Measurements from ENCODE around the gene PRF1. TPM values are rescaled to one million over a fixed set of nuclear protein-coding genes. Genes with fewer than 3 reads are reported as not detected.

The PRF1 gene
- polyA plus RNA-seq, 1 donor (not counting 4 experiments of a cell fraction or from before 2014, with no cell fraction given): not detected

- FAIRE-seq: no peak
These were observed 33.6 kb downstream of the PRF1 start for GRCh38 chr10:70568781-70569495.

GRCh38 chr10:70568113-70568512 is 34.4 kb downstream of the PRF1 start:
- Histone ChIP-seq H3K27ac (ENCODE audit: control insufficient read depth, insufficient read depth, low read length) (no peak overlapping the region), H3K36me3 (ENCODE audit: control insufficient read depth in 2 of 2, extremely low read depth in 1 of 2, insufficient read depth in 2 of 2, low read length in 2 of 2) (no peaks in the 10 kb centered on the region), H3K27me3 (ENCODE audit: control insufficient read depth, extremely low read depth, insufficient read depth, low read length) (peaks cover 4% of the 10 kb centered on the region), H3K9me1 (ENCODE audit: control insufficient read depth, extremely low read depth, insufficient read depth, low read length) (no peaks in the 10 kb centered on the region), H3K79me2 (ENCODE audit: control insufficient read depth, insufficient read depth, low read length) (no peaks in the 10 kb centered on the region), H3K9me3 (ENCODE audit: control insufficient read depth, low read depth, low read length) (no peaks in the 10 kb centered on the region), H3K4me3 (ENCODE audit: control insufficient read depth in 2 of 3, extremely low read depth in 1 of 3, insufficient read depth in 2 of 3, low read depth in 1 of 3, low read length in 3 of 3) (no peak overlapping the region), H3K4me1 (ENCODE audit: control insufficient read depth, extremely low read depth, insufficient read depth, low read length) (peaks cover under 1% of the 10 kb centered on the region), H4K20me1 (ENCODE audit: control insufficient read depth, extremely low read depth, insufficient read depth, low read length) (no peaks in the 10 kb centered on the region), H3K4me2 (ENCODE audit: control insufficient read depth, extremely low read depth, insufficient read depth, low read depth, low read length) (no peak overlapping the region), H3K9ac (ENCODE audit: control insufficient read depth, extremely low read depth, insufficient read depth, low read length) (no peak overlapping the region), H2AFZ (ENCODE audit: control insufficient read depth, low read length) (no peak overlapping the region)
- DNase-seq (ENCODE audit: low read depth, low spot score) (no peak), FAIRE-seq (no peak)
- dilution Hi-C loops (cut with MboI; ENCODE audit: extremely low pct_ligation_motif_present, low sequenced_read_pairs): no loop called here
- TF ChIP-seq, protein P1, sequence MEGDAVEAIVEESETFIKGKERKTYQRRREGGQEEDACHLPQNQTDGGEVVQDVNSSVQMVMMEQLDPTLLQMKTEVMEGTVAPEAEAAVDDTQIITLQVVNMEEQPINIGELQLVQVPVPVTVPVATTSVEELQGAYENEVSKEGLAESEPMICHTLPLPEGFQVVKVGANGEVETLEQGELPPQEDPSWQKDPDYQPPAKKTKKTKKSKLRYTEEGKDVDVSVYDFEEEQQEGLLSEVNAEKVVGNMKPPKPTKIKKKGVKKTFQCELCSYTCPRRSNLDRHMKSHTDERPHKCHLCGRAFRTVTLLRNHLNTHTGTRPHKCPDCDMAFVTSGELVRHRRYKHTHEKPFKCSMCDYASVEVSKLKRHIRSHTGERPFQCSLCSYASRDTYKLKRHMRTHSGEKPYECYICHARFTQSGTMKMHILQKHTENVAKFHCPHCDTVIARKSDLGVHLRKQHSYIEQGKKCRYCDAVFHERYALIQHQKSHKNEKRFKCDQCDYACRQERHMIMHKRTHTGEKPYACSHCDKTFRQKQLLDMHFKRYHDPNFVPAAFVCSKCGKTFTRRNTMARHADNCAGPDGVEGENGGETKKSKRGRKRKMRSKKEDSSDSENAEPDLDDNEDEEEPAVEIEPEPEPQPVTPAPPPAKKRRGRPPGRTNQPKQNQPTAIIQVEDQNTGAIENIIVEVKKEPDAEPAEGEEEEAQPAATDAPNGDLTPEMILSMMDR (optimal IDR thresholded peaks at IDR 0.05 in 1 of 3, IDR thresholded peaks at IDR 0.05 in 1 of 3, conservative IDR thresholded peaks at IDR 0.05 in 1 of 3; ENCODE audit: extremely low read depth in 1 of 3, insufficient read depth in 2 of 3, low read length in 3 of 3): no peak
- no peak for TF ChIP-seq EZH2 (IDR thresholded peaks at IDR 0.05; ENCODE audit: low read length)

More at GRCh38 chr10:70568781-70569495, 33.6 kb downstream of the PRF1 start:
- Histone ChIP-seq H3K27me3 (ENCODE audit: control insufficient read depth, extremely low read depth, insufficient read depth, low read length) (no peaks in the 10 kb centered on the region), H3K4me1 (ENCODE audit: control insufficient read depth, extremely low read depth, insufficient read depth, low read length) (peaks cover 9% of the 10 kb centered on the region), H4K20me1 (ENCODE audit: control insufficient read depth, extremely low read depth, insufficient read depth, low read length) (no peaks in the 10 kb centered on the region), H3K9me1 (ENCODE audit: control insufficient read depth, extremely low read depth, insufficient read depth, low read length) (no peaks in the 10 kb centered on the region), H3K27ac (ENCODE audit: control insufficient read depth, insufficient read depth, low read length) (no peak overlapping the region), H2AFZ (ENCODE audit: control insufficient read depth, low read length) (no peak overlapping the region), H3K4me3 (ENCODE audit: control insufficient read depth in 2 of 3, extremely low read depth in 1 of 3, insufficient read depth in 2 of 3, low read depth in 1 of 3, low read length in 3 of 3) (no peak overlapping the region), H3K79me2 (ENCODE audit: control insufficient read depth, insufficient read depth, low read length) (no peaks in the 10 kb centered on the region), H3K9me3 (ENCODE audit: control insufficient read depth, low read depth, low read length) (no peaks in the 10 kb centered on the region), H3K36me3 (ENCODE audit: control insufficient read depth in 2 of 2, extremely low read depth in 1 of 2, insufficient read depth in 2 of 2, low read length in 2 of 2) (no peaks in the 10 kb centered on the region), H3K9ac (ENCODE audit: control insufficient read depth, extremely low read depth, insufficient read depth, low read length) (no peak overlapping the region), H3K4me2 (ENCODE audit: control insufficient read depth, extremely low read depth, insufficient read depth, low read depth, low read length) (no peak overlapping the region)
- TF ChIP-seq, protein P1 (optimal IDR thresholded peaks at IDR 0.05 in 1 of 3, IDR thresholded peaks at IDR 0.05 in 1 of 3, conservative IDR thresholded peaks at IDR 0.05 in 1 of 3; ENCODE audit: extremely low read depth in 1 of 3, insufficient read depth in 2 of 3, low read length in 3 of 3): no peak
- TF ChIP-seq EZH2 (IDR thresholded peaks at IDR 0.05; ENCODE audit: low read length): no peak
- dilution Hi-C loops (cut with MboI; ENCODE audit: extremely low pct_ligation_motif_present, low sequenced_read_pairs): no loop called here
- DNase-seq (ENCODE audit: low read depth, low spot score): no peak

Data from keratinocyte (primary cell).